GM19238 (cell line): Measurements from ENCODE around the gene CFAP53.
"Not testable (repeated sequence)": the region's sequence is repeated elsewhere in the genome, so short reads cannot be mapped to it uniquely, and the experiment has no call there.

Source experiments
- DNase-seq: peaks from one replicate; pipeline ENCODE4 v3.0.0; 2011; ENCODE audit warnings: low spot score; ENCODE audit not compliant: insufficient read length

CFAP53 gene

GRCh38 chr18:50273203-50274043 lies 7.1 kb upstream of the CFAP53 start:
- no peak for DNase-seq

- no peak for DNase-seq
Observed at GRCh38 chr18:50272568-50272967, 6.3 kb upstream of the CFAP53 start.

GRCh38 chr18:50268022-50268747 lies 1.9 kb upstream of the CFAP53 start:
- DNase-seq = peak; percentile 94

GRCh38 chr18:50262977-50263376 lies 3.3 kb downstream of the CFAP53 start:
- DNase-seq = no peak

- DNase-seq = no peak
Observed at GRCh38 chr18:50250935-50251334, 15.4 kb downstream of the CFAP53 start.

GRCh38 chr18:50249576-50249975 lies 16.7 kb downstream of the CFAP53 start:
- no peak for DNase-seq

- DNase-seq = no peak
Observed at GRCh38 chr18:50247561-50247960, 18.7 kb downstream of the CFAP53 start.

- DNase-seq = not testable (repeated sequence)
Observed at GRCh38 chr18:50241768-50242167, 24.5 kb downstream of the CFAP53 start.

- DNase-seq = no peak
Observed at GRCh38 chr18:50240080-50240563, 26.2 kb downstream of the CFAP53 start.

- no peak for DNase-seq
Observed at GRCh38 chr18:50232419-50232818, 33.9 kb downstream of the CFAP53 start.

GRCh38 chr18:50231621-50232020 lies 34.7 kb downstream of the CFAP53 start:
- no peak for DNase-seq

GRCh38 chr18:50220249-50220648 lies 46.0 kb downstream of the CFAP53 start:
- DNase-seq = not testable (repeated sequence)

- peak; percentile 23 for DNase-seq
Observed at GRCh38 chr18:50218432-50219197, 47.7 kb downstream of the CFAP53 start.

GRCh38 chr18:50209311-50209710 lies 57.0 kb downstream of the CFAP53 start:
- DNase-seq = no peak

- no peak for DNase-seq
Observed at GRCh38 chr18:50207722-50208121, 58.6 kb downstream of the CFAP53 start.

- no peak for DNase-seq
Observed at GRCh38 chr18:50203801-50204604, 62.3 kb downstream of the CFAP53 start.

GRCh38 chr18:50201476-50202018 lies 64.7 kb downstream of the CFAP53 start:
- no peak for DNase-seq

GRCh38 chr18:50199921-50200320 lies 66.4 kb downstream of the CFAP53 start:
- DNase-seq = no peak

GRCh38 chr18:50199346-50199855 lies 66.9 kb downstream of the CFAP53 start:
- no peak for DNase-seq

GRCh38 chr18:50196261-50196660 lies 70.0 kb downstream of the CFAP53 start:
- no peak for DNase-seq
